ENCODE measurements around the gene KCNQ1OT1.

Gene KCNQ1OT1

GRCh38 chr11:2686360-2687222 is 13.2 kb downstream of the KCNQ1OT1 start (continued):
- no peak for TF ChIP-seq POU6F1 (CRISPR knock-in tag; IDR thresholded peaks at IDR 0.05; ENCODE audit: borderline replicate concordance, low read depth)
- TF ChIP-seq ZFP30 (CRISPR knock-in tag; IDR thresholded peaks at IDR 0.05) = no peak

- ATAC-seq = no peak
- no peak for TF ChIP-seq POU6F1 (CRISPR knock-in tag; IDR thresholded peaks at IDR 0.05; ENCODE audit: borderline replicate concordance, low read depth)
- no peak for TF ChIP-seq CSDC2 (CRISPR knock-in tag; IDR thresholded peaks at IDR 0.05)
- TF ChIP-seq RARB (CRISPR knock-in tag; IDR thresholded peaks at IDR 0.05) = no peak
- no peak for TF ChIP-seq ZC3H10 (CRISPR knock-in tag; IDR thresholded peaks at IDR 0.05)
- no peak for TF ChIP-seq PPARA (CRISPR knock-in tag; IDR thresholded peaks at IDR 0.05; ENCODE audit: borderline replicate concordance)
- no peak for TF ChIP-seq TCF4 (CRISPR knock-in tag; IDR thresholded peaks at IDR 0.05; ENCODE audit: borderline replicate concordance)
- TF ChIP-seq CREB5 (CRISPR knock-in tag; IDR thresholded peaks at IDR 0.05; ENCODE audit: low read depth) = no peak
Measured at GRCh38 chr11:2685566-2686359, 14.0 kb downstream of the KCNQ1OT1 start.

- ATAC-seq = no peak
- TF ChIP-seq ZFP30 (CRISPR knock-in tag; IDR thresholded peaks at IDR 0.05) (no peak), CREB5 (CRISPR knock-in tag; IDR thresholded peaks at IDR 0.05; ENCODE audit: low read depth) (no peak), POU6F1 (CRISPR knock-in tag; IDR thresholded peaks at IDR 0.05; ENCODE audit: borderline replicate concordance, low read depth) (no peak), ZNF70 (CRISPR knock-in tag; IDR thresholded peaks at IDR 0.05) (no peak), ESRRG (CRISPR knock-in tag; IDR thresholded peaks at IDR 0.05) (no peak), ZNF8 (CRISPR knock-in tag; IDR thresholded peaks at IDR 0.05) (no peak), PPARA (CRISPR knock-in tag; IDR thresholded peaks at IDR 0.05; ENCODE audit: borderline replicate concordance) (no peak), TSHZ2 (CRISPR knock-in tag; IDR thresholded peaks at IDR 0.05) (no peak), GLIS3 (CRISPR knock-in tag; IDR thresholded peaks at IDR 0.05) (no peak)
Measured at GRCh38 chr11:2685051-2685450, 14.7 kb downstream of the KCNQ1OT1 start.

GRCh38 chr11:2684581-2684980 is 15.2 kb downstream of the KCNQ1OT1 start:
- ATAC-seq = no peak
- TF ChIP-seq ARNTL (CRISPR knock-in tag; IDR thresholded peaks at IDR 0.05; ENCODE audit: borderline replicate concordance, low read depth) (no peak), ZC3H10 (CRISPR knock-in tag; IDR thresholded peaks at IDR 0.05) (no peak), ZNF8 (CRISPR knock-in tag; IDR thresholded peaks at IDR 0.05) (no peak), CSRNP3 (CRISPR knock-in tag; IDR thresholded peaks at IDR 0.05) (no peak), ZFP3 (CRISPR knock-in tag; IDR thresholded peaks at IDR 0.05) (no peak), ESRRG (CRISPR knock-in tag; IDR thresholded peaks at IDR 0.05) (no peak), SNAI2 (CRISPR knock-in tag; IDR thresholded peaks at IDR 0.05) (no peak), TCF4 (CRISPR knock-in tag; IDR thresholded peaks at IDR 0.05; ENCODE audit: borderline replicate concordance) (no peak), PATZ1 (CRISPR knock-in tag; IDR thresholded peaks at IDR 0.05; ENCODE audit: borderline replicate concordance) (no peak), OSR1 (CRISPR knock-in tag; IDR thresholded peaks at IDR 0.05) (no peak)
